ENCODE results near the gene ZMYND15. TPM values are rescaled to one million over a fixed set of nuclear protein-coding genes. Genes with fewer than 3 reads are reported as not detected.

Gene ZMYND15
- not detected in 2 replicates for polyA plus RNA-seq

DNA sequence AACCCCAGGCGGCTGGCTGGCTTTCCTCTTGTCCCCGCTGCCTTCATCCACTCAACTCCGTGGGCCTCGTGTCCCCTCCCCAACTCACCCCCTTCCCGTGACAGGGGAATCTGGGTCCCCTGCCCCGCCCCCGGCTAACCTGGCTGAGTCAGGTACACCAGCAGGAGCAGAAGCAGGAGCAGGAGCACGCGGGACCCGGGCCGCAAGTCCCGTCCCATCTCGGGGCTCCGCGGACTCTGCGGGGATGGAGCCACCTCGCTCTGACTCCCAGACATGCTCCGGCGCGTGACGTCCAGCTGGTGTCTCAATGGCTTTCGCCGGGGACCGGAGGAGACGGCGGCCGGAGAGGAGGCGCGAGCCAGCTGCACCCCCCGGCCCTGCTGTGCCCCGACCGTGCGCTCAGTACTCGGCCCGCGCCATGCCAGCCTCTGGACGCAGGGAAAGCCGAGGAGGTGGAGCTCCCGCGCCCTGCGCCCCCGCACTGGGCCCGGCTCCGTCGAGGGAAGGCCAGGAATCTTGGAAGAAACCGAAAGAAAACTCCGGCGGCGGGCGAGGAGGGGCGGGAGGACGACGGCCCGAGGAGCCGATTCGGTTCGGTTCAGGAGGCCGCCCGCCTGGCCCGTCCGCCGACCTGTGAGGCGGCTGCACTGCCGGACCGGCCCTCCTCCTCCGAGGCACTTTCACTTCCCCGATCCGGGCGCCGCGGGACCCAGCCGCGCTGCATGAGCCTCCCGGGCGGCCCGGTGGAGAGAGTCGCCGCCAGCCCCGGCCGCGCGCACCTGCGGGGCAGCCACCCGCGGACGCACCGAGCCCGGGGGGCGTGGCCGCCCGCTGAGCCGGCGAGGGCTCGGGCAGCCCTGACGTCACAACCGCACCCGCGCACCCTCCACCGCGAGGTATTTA lies at the start of gene ZMYND15, which contains the start of gene CXCL16:
Gene ZMYND15, plus strand, starts transcription at position 712 of the 903 bp plus-strand sequence. CDS start 716 bp downstream, outside the sequence.
Gene CXCL16, minus strand, starts transcription at position 807 of the 903 bp plus-strand sequence. Its CDS starts 589 bp downstream, at position 218.

GRCh38 chr17:4709794-4710692 lies 29.6 kb upstream of the ZMYND15 start, which contains the start of gene ARRB2:
ARRB2 (plus strand) TSS chr17:4710632; CDS start chr17:4710722, 90 bp downstream.

DNA sequence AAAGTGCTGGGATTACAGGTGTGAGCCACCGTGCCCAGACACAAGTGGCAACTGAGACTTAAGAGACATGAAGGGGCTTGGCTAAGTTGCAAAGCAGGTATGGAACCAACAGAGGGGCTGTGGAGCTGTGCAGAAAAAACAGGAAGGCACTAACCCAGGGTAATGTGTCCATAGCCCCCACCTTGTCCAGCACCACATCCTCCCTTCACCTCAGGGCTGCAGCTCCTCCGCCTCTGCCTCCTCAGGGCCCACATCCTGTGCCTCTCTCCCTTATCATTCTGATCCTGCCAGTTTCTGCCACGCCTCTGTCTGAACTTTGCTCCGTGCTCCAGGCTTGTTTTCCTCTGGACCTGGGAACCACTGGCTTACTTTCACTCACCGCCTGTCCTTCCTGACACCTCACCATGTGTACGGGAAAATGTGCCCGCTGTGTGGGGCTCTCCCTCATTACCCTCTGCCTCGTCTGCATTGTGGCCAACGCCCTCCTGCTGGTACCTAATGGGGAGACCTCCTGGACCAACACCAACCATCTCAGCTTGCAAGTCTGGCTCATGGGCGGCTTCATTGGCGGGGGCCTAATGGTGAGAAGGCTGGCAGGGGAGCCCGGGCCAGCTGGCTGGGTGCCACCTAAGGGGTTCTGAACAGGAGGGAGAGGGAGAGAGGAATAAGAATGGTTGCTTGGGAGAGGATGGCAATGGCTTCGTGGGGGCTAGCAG lies 32.0 kb downstream of the ZMYND15 start, which contains the start of gene TM4SF5:
Gene TM4SF5, plus strand, starts transcription at position 368 of the 716 bp plus-strand sequence. Its CDS starts 37 bp downstream, at position 405.

DNA sequence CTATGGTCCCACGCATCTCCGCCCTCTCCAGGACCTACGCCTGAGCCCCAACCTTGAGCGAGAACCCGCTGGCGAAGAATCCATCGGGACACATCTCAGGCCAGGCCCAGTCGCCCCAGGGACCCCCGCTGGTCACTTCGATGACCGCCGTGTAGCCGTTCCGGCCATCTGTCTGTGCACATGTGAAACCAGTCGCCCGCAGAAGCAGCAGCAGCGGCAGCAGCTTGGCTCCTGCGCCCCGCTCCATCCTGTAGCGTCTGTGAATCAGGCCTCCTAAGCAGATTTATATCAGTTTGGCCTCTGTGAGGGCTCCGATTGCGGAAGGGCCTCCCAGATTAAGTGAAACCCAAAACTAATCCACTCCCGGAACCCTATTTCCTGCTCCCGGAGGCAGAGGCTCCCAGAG lies 46.5 kb downstream of the ZMYND15 start, which contains the start of gene VMO1:
Gene VMO1, minus strand, starts transcription at position 259 of the 406 bp plus-strand sequence. Its CDS starts 12 bp downstream, at position 247.

GRCh38 chr17:4788807-4789700 lies 49.4 kb downstream of the ZMYND15 start, which contains the start of gene GLTPD2:
GLTPD2 (plus strand) TSS chr17:4788964; CDS start chr17:4789012, 48 bp downstream.

Other genes with a start within 250 kb of the ZMYND15 start
- 5.8 and 10.9 TPM in 2 replicates for gene SPNS2, start 241.0 kb upstream of the ZMYND15 start, polyA plus RNA-seq
- gene MYBBP1A, start 184.4 kb upstream of the ZMYND15 start, polyA plus RNA-seq: 5.6 and 5.9 TPM in 2 replicates
- not detected in 2 replicates for gene GGT6, start 179.3 kb upstream of the ZMYND15 start, polyA plus RNA-seq
- 0.12 TPM in 1 of 2 replicates, not detected in the other for gene SMTNL2, start 155.3 kb upstream of the ZMYND15 start, polyA plus RNA-seq
- not detected in 2 replicates for gene ALOX15, start 98.2 kb upstream of the ZMYND15 start, polyA plus RNA-seq
- 2.6 and 2.9 TPM in 2 replicates for gene PELP1, start 35.7 kb upstream of the ZMYND15 start, polyA plus RNA-seq
- gene ARRB2, start 29.2 kb upstream of the ZMYND15 start, polyA plus RNA-seq: 5.8 and 6.3 TPM in 2 replicates
- 72.1 and 82.0 TPM in 2 replicates for gene MED11, start 8.4 kb upstream of the ZMYND15 start, polyA plus RNA-seq
- 0.25 and 1.1 TPM in 2 replicates for gene CXCL16, start 95 bp downstream of the ZMYND15 start, polyA plus RNA-seq
- not detected in 2 replicates for gene TM4SF5, start 32.1 kb downstream of the ZMYND15 start, polyA plus RNA-seq
- gene VMO1, start 46.5 kb downstream of the ZMYND15 start, polyA plus RNA-seq: not detected in 2 replicates
- not detected in 2 replicates for gene GLTPD2, start 49.1 kb downstream of the ZMYND15 start, polyA plus RNA-seq
- gene PSMB6, start 56.3 kb downstream of the ZMYND15 start, polyA plus RNA-seq: 377 and 424 TPM in 2 replicates
- gene PLD2, start 67.3 kb downstream of the ZMYND15 start, polyA plus RNA-seq: 1.2 and 1.6 TPM in 2 replicates
- 9.8 and 11.1 TPM in 2 replicates for gene MINK1, start 93.5 kb downstream of the ZMYND15 start, polyA plus RNA-seq
- gene C17orf107, start 159.7 kb downstream of the ZMYND15 start, polyA plus RNA-seq: 0.75 TPM in 1 of 2 replicates, not detected in the other
- not detected in 2 replicates for gene CHRNE, start 163.3 kb downstream of the ZMYND15 start, polyA plus RNA-seq
- gene GP1BA, start 192.4 kb downstream of the ZMYND15 start, polyA plus RNA-seq: 0.31 and 0.38 TPM in 2 replicates
- 27.6 and 40.9 TPM in 2 replicates for gene SLC25A11, start 200.2 kb downstream of the ZMYND15 start, polyA plus RNA-seq
- gene RNF167, start 200.4 kb downstream of the ZMYND15 start, polyA plus RNA-seq: 37.3 and 38.4 TPM in 2 replicates
- 35.7 and 55.5 TPM in 2 replicates for gene PFN1, start 208.7 kb downstream of the ZMYND15 start, polyA plus RNA-seq
- 2.1 and 2.4 TPM in 2 replicates for gene ENO3, start 211.3 kb downstream of the ZMYND15 start, polyA plus RNA-seq
- gene SPAG7, start 228.0 kb downstream of the ZMYND15 start, polyA plus RNA-seq: 44.8 and 73.7 TPM in 2 replicates
- 1.0 and 8.4 TPM in 2 replicates for gene CAMTA2, start 247.8 kb downstream of the ZMYND15 start, polyA plus RNA-seq